Measurements from ENCODE around the gene GRIK1.

DNA sequence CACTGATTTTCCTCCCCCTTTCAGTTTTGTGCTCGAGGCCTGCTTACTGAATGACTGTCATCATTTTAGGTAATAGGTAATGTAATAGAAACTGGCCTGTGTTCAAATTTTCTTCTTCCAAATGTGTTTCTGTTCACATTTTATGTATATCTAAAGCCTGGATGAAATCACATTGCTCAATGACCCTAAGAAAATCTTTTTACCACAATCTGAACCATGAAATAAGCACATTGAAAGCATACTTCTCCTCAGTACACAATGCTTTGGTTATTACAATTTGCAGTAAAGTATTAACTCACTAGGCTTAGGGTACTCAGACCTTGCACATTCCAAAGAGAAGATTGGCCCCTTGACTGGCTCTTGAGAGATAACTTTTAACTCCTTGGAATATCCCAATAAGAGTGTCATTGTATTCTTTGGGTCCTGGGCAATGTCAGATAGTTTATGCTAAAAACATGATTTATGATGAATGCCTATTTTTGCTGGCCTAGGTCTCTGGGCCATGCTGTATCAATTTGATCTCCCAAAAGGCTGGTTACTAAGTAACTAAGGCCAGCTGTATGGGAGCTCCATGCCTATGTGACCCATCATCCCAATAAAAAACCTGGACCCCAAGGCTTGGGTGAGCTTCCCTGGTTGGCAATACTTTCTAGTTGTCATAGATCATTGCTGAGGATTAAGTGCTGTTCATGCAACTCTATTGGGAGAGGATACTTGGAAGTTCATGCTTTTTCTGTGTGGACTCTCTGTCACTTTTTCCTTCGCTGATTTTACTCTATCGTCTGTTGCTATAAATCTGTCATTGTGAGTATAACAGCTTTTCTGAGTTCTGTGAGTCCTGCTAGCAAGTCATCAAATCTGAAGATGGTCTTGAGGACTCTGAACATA lies 293.9 kb downstream of the GRIK1 start:
- TF ChIP-seq, protein P1, sequence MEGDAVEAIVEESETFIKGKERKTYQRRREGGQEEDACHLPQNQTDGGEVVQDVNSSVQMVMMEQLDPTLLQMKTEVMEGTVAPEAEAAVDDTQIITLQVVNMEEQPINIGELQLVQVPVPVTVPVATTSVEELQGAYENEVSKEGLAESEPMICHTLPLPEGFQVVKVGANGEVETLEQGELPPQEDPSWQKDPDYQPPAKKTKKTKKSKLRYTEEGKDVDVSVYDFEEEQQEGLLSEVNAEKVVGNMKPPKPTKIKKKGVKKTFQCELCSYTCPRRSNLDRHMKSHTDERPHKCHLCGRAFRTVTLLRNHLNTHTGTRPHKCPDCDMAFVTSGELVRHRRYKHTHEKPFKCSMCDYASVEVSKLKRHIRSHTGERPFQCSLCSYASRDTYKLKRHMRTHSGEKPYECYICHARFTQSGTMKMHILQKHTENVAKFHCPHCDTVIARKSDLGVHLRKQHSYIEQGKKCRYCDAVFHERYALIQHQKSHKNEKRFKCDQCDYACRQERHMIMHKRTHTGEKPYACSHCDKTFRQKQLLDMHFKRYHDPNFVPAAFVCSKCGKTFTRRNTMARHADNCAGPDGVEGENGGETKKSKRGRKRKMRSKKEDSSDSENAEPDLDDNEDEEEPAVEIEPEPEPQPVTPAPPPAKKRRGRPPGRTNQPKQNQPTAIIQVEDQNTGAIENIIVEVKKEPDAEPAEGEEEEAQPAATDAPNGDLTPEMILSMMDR (IDR thresholded peaks at IDR 0.05) = no peak
- no peak for TF ChIP-seq POLR2AphosphoS5 (IDR thresholded peaks at IDR 0.05; ENCODE audit: insufficient read depth in 1 of 2, low read depth in 1 of 2)
- no peak for TF ChIP-seq POLR2A (IDR thresholded peaks at IDR 0.05)

All from vagina (tissue), 2 donors.